Stimulated activated CD4-positive, alpha-beta T cell treated with anti-CD3 and anti-CD28 coated beads, Interleukin-12 subunit alpha, Interleukin-12 subunit beta, amount 100 ng/mL, for 4 hours (primary cell): Measurements from ENCODE around the gene SPON1.
"Not testable (repeated sequence)": the region's sequence is repeated elsewhere in the genome, so short reads cannot be mapped to it uniquely, and the experiment has no call there.

Experiments used
- DNase-seq: peaks from one replicate; pipeline ENCODE4 v3.0.0-alpha.2; 2020

Gene SPON1

GRCh38 chr11:14136561-14136960, 174.0 kb downstream of the SPON1 start:
- no peak for DNase-seq

GRCh38 chr11:14137284-14137683, 174.8 kb downstream of the SPON1 start:
- no peak for DNase-seq

GRCh38 chr11:14140991-14141390, 178.5 kb downstream of the SPON1 start:
- DNase-seq = no peak

GRCh38 chr11:14141676-14142075, 179.2 kb downstream of the SPON1 start:
- no peak for DNase-seq

GRCh38 chr11:14144934-14145333, 182.4 kb downstream of the SPON1 start:
- DNase-seq = no peak

GRCh38 chr11:14148653-14149273, 186.2 kb downstream of the SPON1 start:
- no peak for DNase-seq

GRCh38 chr11:14149683-14150082, 187.2 kb downstream of the SPON1 start:
- no peak for DNase-seq

GRCh38 chr11:14150878-14151277, 188.4 kb downstream of the SPON1 start:
- no peak for DNase-seq

GRCh38 chr11:14154103-14154502, 191.6 kb downstream of the SPON1 start:
- DNase-seq = not testable (repeated sequence)

GRCh38 chr11:14158393-14158792, 195.9 kb downstream of the SPON1 start:
- no peak for DNase-seq

GRCh38 chr11:14163576-14163975, 201.1 kb downstream of the SPON1 start:
- DNase-seq = no peak

GRCh38 chr11:14173679-14174078, 211.2 kb downstream of the SPON1 start:
- not testable (repeated sequence) for DNase-seq

- DNase-seq = no peak
These were observed 216.7 kb downstream of the SPON1 start for GRCh38 chr11:14179116-14179820.

- DNase-seq = no peak
These were observed 218.6 kb downstream of the SPON1 start for GRCh38 chr11:14181121-14181520.

GRCh38 chr11:14182833-14183364, 220.4 kb downstream of the SPON1 start:
- no peak for DNase-seq

GRCh38 chr11:14184028-14184940, 221.8 kb downstream of the SPON1 start:
- no peak for DNase-seq

GRCh38 chr11:14185461-14185860, 222.9 kb downstream of the SPON1 start:
- no peak for DNase-seq

GRCh38 chr11:14186046-14186775, 223.7 kb downstream of the SPON1 start:
- no peak for DNase-seq

GRCh38 chr11:14189874-14190273, 227.4 kb downstream of the SPON1 start:
- DNase-seq = no peak

GRCh38 chr11:14190992-14191778, 228.7 kb downstream of the SPON1 start:
- DNase-seq = no peak

GRCh38 chr11:14193644-14194043, 231.1 kb downstream of the SPON1 start:
- no peak for DNase-seq
